GM12892 (cell line): ENCODE results near the gene DRC1.

Experiments
- POLR2A ChIP-seq: IDR thresholded peaks from 2 replicates; pipeline ENCODE4 v1.6.1; 2011; ENCODE audit warnings: low read depth, low read length, control low read depth
- POLR2AphosphoS5 ChIP-seq: IDR thresholded peaks from 2 replicates; pipeline ENCODE4 v1.6.1; 2011; ENCODE audit warnings: low read depth, low read length, control low read depth

DNA sequence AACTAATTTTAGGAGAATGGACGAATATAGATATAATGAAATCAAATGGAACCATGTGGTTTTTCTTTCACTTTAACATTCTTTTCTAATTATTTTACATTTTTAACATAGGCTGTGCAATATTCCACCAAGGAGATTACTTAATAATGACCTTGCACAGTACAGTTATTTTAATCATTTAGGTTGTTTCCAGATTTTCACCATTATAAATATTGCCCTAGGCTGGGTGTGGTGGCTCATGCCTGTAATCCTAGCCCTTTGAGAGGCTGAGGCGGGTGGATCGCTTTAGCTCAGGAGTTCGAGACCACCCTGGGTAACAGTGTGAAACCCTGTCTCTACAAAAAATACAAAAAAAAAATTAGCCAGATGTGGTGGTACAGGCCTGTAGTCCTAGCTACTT is 14.5 kb upstream of the DRC1 start:
- no peak for TF ChIP-seq POLR2AphosphoS5
- no peak for TF ChIP-seq POLR2A
